ENCODE measurements around the gene MTF2.

- TF ChIP-seq CTCF (IDR thresholded peaks at IDR 0.05; ENCODE audit: low read length): no peak
- no peak for TF ChIP-seq EZH2 (optimal IDR thresholded peaks at IDR 0.05; ENCODE audit: low read depth, low read length)
- TF ChIP-seq EZH2phosphoT487 (IDR thresholded peaks at IDR 0.05; ENCODE audit: low read length): no peak
Observed at GRCh38 chr1:93140106-93140505, 61.0 kb downstream of the MTF2 start.

All from MM.1S (cell line).